ENCODE data around the gene FURIN. TPM values are rescaled to one million over a fixed set of nuclear protein-coding genes. Genes with fewer than 3 reads are reported as not detected.

FURIN gene
- total RNA-seq, 1 donor from 2014 or later: 570 TPM

GRCh38 chr15:90875549-90875981, 7.2 kb downstream of the FURIN start:
- Mint-ChIP-seq H3K27ac (peak overlapping the region; percentile 49), H3K4me3 (ENCODE audit: low read depth) (peak overlapping the region; percentile 13), H3K4me1 (ENCODE audit: low read depth) (peaks cover 35% of the 10 kb centered on the region), H3K36me3 (ENCODE audit: low read depth) (peaks cover 85% of the 10 kb centered on the region), H3K9me3 (no peaks in the 10 kb centered on the region), H3K27me3 (ENCODE audit: low read depth) (no peaks in the 10 kb centered on the region)
- intact Hi-C loops (cut with micrococcal nuclease): no loop called here
- DNase-seq (ENCODE audit: low spot score): no peak

- Mint-ChIP-seq H3K4me1 (ENCODE audit: low read depth) (peaks cover 32% of the 10 kb centered on the region), H3K36me3 (ENCODE audit: low read depth) (peaks cover 85% of the 10 kb centered on the region), H3K27ac (peak overlapping the region; percentile 62), H3K9me3 (no peaks in the 10 kb centered on the region), H3K4me3 (ENCODE audit: low read depth) (no peak overlapping the region), H3K27me3 (ENCODE audit: low read depth) (no peaks in the 10 kb centered on the region)
- intact Hi-C loops (cut with micrococcal nuclease): no loop called here
- DNase-seq (ENCODE audit: low spot score): no peak
Observed at GRCh38 chr15:90876046-90876445, 7.7 kb downstream of the FURIN start.

- Mint-ChIP-seq H3K4me1 (ENCODE audit: low read depth) (peaks cover 32% of the 10 kb centered on the region), H3K36me3 (ENCODE audit: low read depth) (peaks cover 89% of the 10 kb centered on the region), H3K27me3 (ENCODE audit: low read depth) (no peaks in the 10 kb centered on the region), H3K27ac (peak overlapping the region; percentile 72), H3K9me3 (no peaks in the 10 kb centered on the region), H3K4me3 (ENCODE audit: low read depth) (peak overlapping the region; percentile 33)
- DNase-seq (ENCODE audit: low spot score): no peak
- intact Hi-C loops (cut with micrococcal nuclease): no loop called here
Observed at GRCh38 chr15:90876512-90877170, 8.3 kb downstream of the FURIN start.

- H3K4me1 Mint-ChIP-seq (ENCODE audit: low read depth): peaks cover 32% of the 10 kb centered on the region
- no peaks in the 10 kb centered on the region for H3K9me3 Mint-ChIP-seq
- H3K4me3 Mint-ChIP-seq (ENCODE audit: low read depth): no peak overlapping the region
- peaks cover 93% of the 10 kb centered on the region for H3K36me3 Mint-ChIP-seq (ENCODE audit: low read depth)
- H3K27me3 Mint-ChIP-seq (ENCODE audit: low read depth): no peaks in the 10 kb centered on the region
- no peak for DNase-seq (ENCODE audit: low spot score)
- intact Hi-C loops (cut with micrococcal nuclease): no loop called here
- H3K27ac Mint-ChIP-seq: peak overlapping the region; percentile 72
Observed at GRCh38 chr15:90877315-90877714, 8.9 kb downstream of the FURIN start.

- Mint-ChIP-seq H3K4me1 (ENCODE audit: low read depth) (peaks cover 32% of the 10 kb centered on the region), H3K4me3 (ENCODE audit: low read depth) (no peak overlapping the region)
- intact Hi-C loops (cut with micrococcal nuclease): no loop called here
Observed at GRCh38 chr15:90877996-90878395, 9.6 kb downstream of the FURIN start.

GRCh38 chr15:90878660-90879059, 10.3 kb downstream of the FURIN start:
- H3K9me3 Mint-ChIP-seq: no peaks in the 10 kb centered on the region
- intact Hi-C loops (cut with micrococcal nuclease): no loop called here
- no peak for DNase-seq (ENCODE audit: low spot score)
- H3K27me3 Mint-ChIP-seq (ENCODE audit: low read depth): no peaks in the 10 kb centered on the region
- peaks cover 34% of the 10 kb centered on the region for H3K4me1 Mint-ChIP-seq (ENCODE audit: low read depth)
- H3K36me3 Mint-ChIP-seq (ENCODE audit: low read depth): peaks cover 91% of the 10 kb centered on the region
- no peak overlapping the region for H3K4me3 Mint-ChIP-seq (ENCODE audit: low read depth)
- H3K27ac Mint-ChIP-seq: peak overlapping the region; percentile 21

More at GRCh38 chr15:90877996-90878395, 9.6 kb downstream of the FURIN start:
- no peak for DNase-seq (ENCODE audit: low spot score)
- H3K9me3 Mint-ChIP-seq: no peaks in the 10 kb centered on the region
- peaks cover 92% of the 10 kb centered on the region for H3K36me3 Mint-ChIP-seq (ENCODE audit: low read depth)
- H3K27me3 Mint-ChIP-seq (ENCODE audit: low read depth): no peaks in the 10 kb centered on the region
- peak overlapping the region; percentile 21 for H3K27ac Mint-ChIP-seq

- no peak for DNase-seq (ENCODE audit: low spot score)
- H3K27me3 Mint-ChIP-seq (ENCODE audit: low read depth): no peaks in the 10 kb centered on the region
- no peak overlapping the region for H3K4me3 Mint-ChIP-seq (ENCODE audit: low read depth)
- H3K9me3 Mint-ChIP-seq: no peaks in the 10 kb centered on the region
- peak overlapping the region; percentile 49 for H3K27ac Mint-ChIP-seq
- peaks cover 83% of the 10 kb centered on the region for H3K36me3 Mint-ChIP-seq (ENCODE audit: low read depth)
- intact Hi-C loops (cut with micrococcal nuclease): no loop called here
- peaks cover 30% of the 10 kb centered on the region for H3K4me1 Mint-ChIP-seq (ENCODE audit: low read depth)
Observed at GRCh38 chr15:90879730-90880366, 11.5 kb downstream of the FURIN start.

- intact Hi-C loops (cut with micrococcal nuclease): no loop called here
- Mint-ChIP-seq H3K27ac (no peak overlapping the region), H3K36me3 (ENCODE audit: low read depth) (peaks cover 79% of the 10 kb centered on the region), H3K9me3 (no peaks in the 10 kb centered on the region), H3K4me1 (ENCODE audit: low read depth) (peaks cover 34% of the 10 kb centered on the region), H3K4me3 (ENCODE audit: low read depth) (no peak overlapping the region), H3K27me3 (ENCODE audit: low read depth) (no peaks in the 10 kb centered on the region)
- DNase-seq (ENCODE audit: low spot score): no peak
Observed at GRCh38 chr15:90880381-90881145, 12.2 kb downstream of the FURIN start.

GRCh38 chr15:90881181-90881977, 13.0 kb downstream of the FURIN start:
- Mint-ChIP-seq H3K9me3 (no peaks in the 10 kb centered on the region), H3K4me1 (ENCODE audit: low read depth) (peaks cover 41% of the 10 kb centered on the region), H3K27ac (no peak overlapping the region), H3K27me3 (ENCODE audit: low read depth) (no peaks in the 10 kb centered on the region), H3K36me3 (ENCODE audit: low read depth) (peaks cover 76% of the 10 kb centered on the region), H3K4me3 (ENCODE audit: low read depth) (no peak overlapping the region)
- intact Hi-C loops (cut with micrococcal nuclease): no loop called here
- DNase-seq (ENCODE audit: low spot score): no peak

- Mint-ChIP-seq H3K4me1 (ENCODE audit: low read depth) (peaks cover 35% of the 10 kb centered on the region), H3K27me3 (ENCODE audit: low read depth) (no peaks in the 10 kb centered on the region), H3K36me3 (ENCODE audit: low read depth) (peaks cover 76% of the 10 kb centered on the region), H3K9me3 (no peaks in the 10 kb centered on the region), H3K27ac (no peak overlapping the region), H3K4me3 (ENCODE audit: low read depth) (no peak overlapping the region)
- no peak for DNase-seq (ENCODE audit: low spot score)
- intact Hi-C loops (cut with micrococcal nuclease): no loop called here
Observed at GRCh38 chr15:90881978-90882721, 13.8 kb downstream of the FURIN start.

- intact Hi-C loops (cut with micrococcal nuclease): no loop called here
- no peaks in the 10 kb centered on the region for H3K9me3 Mint-ChIP-seq
- H3K27ac Mint-ChIP-seq: peak overlapping the region; percentile 40
- peaks cover 32% of the 10 kb centered on the region for H3K4me1 Mint-ChIP-seq (ENCODE audit: low read depth)
- no peaks in the 10 kb centered on the region for H3K27me3 Mint-ChIP-seq (ENCODE audit: low read depth)
- no peak for DNase-seq (ENCODE audit: low spot score)
- H3K4me3 Mint-ChIP-seq (ENCODE audit: low read depth): no peak overlapping the region
- peaks cover 75% of the 10 kb centered on the region for H3K36me3 Mint-ChIP-seq (ENCODE audit: low read depth)
Observed at GRCh38 chr15:90882781-90883525, 14.6 kb downstream of the FURIN start.
